ENCODE results near the gene SPON1.
"Not testable (repeated sequence)": the region's sequence is repeated elsewhere in the genome, so short reads cannot be mapped to it uniquely, and the experiment has no call there.

SPON1 gene

GRCh38 chr11:14136561-14136960, 174.0 kb downstream of the SPON1 start:
- DNase-seq: no peak

DNA sequence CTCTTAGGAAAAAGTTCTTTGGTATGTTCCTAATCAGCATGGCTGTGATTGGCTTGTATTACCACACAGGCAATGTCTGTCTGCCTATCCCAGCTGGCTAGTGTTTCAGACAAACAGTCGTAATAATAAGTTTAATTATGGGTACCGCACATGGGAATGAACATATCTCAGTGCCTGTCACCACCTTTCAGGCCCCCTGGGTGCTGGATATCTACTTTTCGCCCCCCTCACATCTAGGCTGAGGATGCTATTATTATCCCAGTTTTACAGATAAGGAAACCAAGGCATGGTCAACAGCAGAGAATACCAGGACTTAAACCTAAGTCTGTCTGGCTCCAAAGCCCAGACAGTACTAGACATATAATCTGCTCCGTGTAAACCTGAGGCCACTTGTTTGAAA, 174.8 kb downstream of the SPON1 start:
- no peak for DNase-seq

DNA sequence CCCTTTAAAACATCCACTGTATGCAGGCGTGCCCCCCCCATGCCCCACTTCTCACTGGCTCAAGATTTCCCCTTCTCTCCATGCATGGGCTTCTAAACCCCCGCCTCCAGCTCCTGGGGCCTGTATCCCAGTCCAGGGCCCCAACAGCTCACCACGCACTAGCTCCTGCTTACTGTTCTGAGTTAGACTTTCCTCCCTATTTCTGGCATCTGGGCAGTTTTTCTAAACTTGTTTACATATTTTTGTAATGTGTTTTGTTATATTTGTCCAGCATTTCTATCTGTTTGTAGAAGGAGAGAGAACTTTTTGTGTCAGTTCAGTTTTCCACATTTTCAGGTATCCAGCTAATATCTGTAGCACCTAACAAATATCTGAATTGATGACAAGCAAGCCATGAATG, 178.5 kb downstream of the SPON1 start:
- DNase-seq: no peak

- no peak for DNase-seq
These were observed 179.2 kb downstream of the SPON1 start for GRCh38 chr11:14141676-14142075.

DNA sequence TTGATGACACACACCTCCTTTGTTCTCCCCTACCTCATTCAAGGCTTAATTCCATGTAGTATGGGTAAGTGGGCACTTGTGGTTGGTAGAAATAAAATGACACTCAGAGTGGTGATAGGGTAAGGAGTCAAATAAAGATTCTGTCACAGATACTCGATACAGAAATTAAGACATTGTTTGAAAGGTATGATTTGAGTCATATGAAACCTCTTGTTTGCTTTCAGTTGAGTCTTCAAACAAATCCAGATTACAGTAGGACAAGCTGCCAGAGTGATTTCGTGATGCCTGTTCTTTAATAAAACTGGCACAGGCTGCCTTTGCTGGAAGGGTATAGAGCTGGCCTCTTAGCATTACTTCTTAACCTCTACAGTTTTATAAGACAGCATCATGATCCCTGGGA, 182.4 kb downstream of the SPON1 start:
- no peak for DNase-seq

GRCh38 chr11:14148653-14149273, 186.2 kb downstream of the SPON1 start:
- no peak for DNase-seq

DNA sequence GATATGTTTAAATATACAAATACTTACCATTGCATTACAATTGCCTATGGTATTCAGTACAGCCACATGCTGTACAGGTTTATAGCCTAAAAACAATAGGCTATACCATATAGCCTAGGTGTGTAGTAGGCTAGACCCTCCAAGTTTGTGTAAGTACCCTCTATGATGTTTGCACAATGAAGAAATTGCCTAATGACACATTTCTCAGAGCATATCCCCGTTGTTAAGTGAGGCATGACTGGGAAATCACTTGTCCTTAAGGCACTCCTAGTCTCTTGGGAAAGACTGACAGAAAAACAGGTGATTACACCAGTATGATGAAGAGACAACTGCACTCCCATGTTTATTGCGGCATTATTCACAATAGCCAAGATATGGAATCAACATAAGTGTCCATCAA, 187.2 kb downstream of the SPON1 start:
- no peak for DNase-seq

GRCh38 chr11:14150878-14151277, 188.4 kb downstream of the SPON1 start:
- no peak for DNase-seq

DNA sequence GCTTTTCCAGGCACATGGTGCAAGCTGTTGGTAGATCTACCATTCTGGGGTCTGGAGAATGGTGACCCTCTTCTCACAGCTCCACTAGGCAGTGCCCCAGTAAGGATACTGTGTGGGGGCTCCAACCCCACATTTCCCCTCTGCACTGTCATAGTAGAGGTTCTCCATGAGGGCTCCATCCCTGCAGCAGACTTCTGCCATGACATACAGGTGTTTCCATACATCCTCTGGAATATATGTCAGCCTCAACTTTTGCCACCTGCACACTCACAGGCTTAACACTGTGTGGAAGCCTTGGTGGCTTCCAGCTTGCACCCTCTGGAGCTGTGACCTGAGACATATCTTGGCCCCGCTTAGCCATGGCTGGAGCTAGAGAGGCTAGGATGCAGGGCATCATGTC, 191.6 kb downstream of the SPON1 start:
- not testable (repeated sequence) for DNase-seq

DNA sequence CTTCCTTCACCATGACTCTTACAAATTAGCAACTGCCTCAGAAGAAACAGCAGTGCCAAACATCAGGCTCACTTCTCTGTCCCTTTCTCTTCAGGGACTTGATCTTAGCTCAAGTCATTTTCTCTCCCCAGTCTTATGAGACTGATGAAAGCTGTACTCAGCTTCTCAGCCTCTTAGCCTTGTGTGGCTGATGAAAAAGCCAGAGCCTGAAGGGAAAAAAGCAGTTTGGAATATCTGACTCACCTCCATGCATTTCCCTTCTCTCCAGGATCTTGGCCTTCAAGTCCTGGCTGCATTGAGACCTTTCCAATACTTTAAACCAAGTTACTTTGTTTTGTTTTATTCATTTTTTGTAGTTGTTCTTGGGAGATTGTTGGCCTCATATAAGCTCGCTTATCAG, 195.9 kb downstream of the SPON1 start:
- DNase-seq: no peak

- no peak for DNase-seq
These were observed 201.1 kb downstream of the SPON1 start for GRCh38 chr11:14163576-14163975.

- not testable (repeated sequence) for DNase-seq
These were observed 211.2 kb downstream of the SPON1 start for GRCh38 chr11:14173679-14174078.

DNA sequence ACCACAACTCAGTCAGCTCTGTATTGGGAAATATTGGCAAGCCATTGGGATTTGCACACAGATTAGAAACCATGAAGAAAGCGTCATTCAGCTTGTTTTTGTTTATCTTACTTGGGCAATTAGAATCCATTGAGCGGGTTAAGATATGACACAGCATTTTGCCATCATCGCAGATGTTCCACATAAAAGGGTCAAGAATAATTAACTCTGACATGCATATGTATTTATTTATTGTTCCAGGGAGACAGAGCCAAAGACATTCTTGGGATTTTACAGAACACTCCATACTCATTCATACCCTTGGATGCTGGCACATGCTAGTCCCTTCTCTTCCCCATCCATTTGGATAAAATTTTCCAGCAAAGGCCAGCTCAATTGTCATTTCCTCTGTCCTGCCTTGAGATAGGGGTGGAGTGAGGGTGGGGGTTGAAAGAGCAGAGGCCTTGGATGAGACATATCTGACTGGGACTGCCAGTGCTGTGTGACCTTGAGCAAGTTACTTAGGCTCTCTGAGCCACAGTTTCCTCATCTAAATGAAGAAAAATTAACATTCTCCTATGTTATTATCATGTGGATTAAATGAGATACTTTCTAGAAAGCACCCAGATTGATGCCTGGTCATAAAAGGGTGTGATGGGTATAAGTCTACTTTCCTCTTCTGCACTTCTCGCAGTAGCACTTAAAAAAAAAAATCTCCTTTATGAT, 216.7 kb downstream of the SPON1 start:
- no peak for DNase-seq

GRCh38 chr11:14181121-14181520, 218.6 kb downstream of the SPON1 start:
- DNase-seq: no peak

- DNase-seq: no peak
These were observed 220.4 kb downstream of the SPON1 start for GRCh38 chr11:14182833-14183364.

DNA sequence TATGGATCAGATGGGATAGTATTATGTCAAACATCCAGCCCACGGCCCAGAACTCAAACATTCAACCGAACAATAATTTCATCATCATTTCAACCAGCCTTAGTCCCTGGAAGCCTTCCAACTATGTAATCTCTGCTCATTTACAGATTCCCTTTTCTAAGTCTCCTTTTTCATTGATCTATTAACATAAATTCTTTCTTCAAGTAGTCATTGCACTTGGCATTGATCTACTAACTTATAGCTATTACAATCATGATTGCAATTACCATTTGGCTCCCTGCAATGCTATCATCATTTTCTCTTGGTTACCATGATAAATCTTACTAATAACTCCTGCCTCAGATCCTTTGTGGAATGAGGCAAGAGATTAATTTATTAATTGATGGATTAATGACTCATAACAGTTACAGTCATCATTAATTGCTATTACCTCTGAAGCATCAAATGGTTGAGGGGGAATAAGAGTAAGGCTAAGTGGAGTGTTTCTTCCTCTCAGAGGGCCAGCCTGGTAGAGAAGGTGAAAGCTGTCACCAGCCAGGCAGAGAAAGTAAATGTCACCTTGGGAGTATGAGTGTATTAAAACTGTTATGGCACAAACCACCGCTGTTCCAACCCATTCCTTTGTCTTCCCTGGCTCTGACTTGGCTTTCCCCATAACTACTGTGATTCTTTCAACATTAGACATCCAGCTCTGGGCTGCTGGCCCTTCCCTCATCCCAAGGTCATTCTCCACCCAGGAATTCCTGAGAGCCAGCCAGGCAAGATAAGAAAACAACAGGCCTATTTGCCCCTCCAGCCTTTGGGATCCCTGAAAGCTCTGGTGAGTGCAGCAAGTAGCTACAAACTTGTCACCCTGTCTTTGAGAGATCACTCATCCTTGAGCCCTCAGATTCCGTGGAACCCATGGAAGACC, 221.8 kb downstream of the SPON1 start:
- DNase-seq: no peak

DNA sequence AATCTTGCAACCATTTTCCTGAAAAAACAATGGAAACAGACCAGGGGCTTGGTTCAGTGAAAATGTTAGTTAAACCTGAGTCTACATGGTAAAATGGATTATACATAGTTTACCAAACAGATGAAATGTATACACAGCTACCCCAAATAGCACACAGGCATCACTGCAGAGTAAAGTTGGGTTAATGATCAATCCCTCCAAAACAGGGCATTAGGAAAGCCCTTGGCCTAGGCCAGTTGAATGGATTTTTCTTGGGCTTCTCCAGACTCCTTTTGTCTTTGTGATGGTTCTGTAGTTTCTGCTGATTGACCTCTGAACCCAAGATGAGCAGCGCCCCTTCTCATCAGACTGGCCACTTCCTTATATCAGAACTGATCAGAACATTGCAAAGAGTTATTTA, 222.9 kb downstream of the SPON1 start:
- no peak for DNase-seq

DNA sequence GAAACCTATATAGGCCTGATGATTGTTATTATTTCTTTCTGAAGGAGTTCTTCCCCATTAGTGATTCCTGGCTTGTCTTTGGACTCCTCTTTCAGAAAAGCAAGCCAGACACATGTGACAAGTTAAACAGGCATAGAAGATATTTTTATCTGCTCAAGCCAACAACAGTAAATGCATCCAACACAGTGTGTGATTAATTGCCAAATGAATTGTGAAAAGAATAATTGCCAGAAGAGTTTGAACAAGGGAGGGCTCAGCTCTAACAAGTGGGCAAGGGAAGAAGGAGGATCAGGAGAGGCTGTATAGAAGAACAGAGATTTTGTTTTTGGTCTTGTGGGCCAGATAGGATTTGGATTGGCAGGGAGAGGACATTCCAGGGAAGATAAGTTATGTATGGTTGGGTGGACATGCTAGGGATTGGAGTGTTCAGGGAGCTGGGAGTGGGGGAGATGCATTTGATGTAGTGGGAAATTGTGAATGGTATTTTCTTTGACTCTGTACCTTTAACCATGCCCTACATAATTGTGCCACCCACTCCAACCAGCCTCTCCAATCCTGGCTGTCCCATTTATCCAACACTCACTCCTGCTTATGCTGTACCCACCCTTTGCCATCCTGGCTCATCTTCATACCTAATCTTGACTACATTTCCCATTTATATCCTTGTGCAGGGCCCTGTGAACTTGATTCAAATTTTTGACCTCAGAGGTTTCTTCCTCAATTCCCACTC, 223.7 kb downstream of the SPON1 start:
- DNase-seq: no peak

GRCh38 chr11:14189874-14190273, 227.4 kb downstream of the SPON1 start:
- DNase-seq: no peak

DNA sequence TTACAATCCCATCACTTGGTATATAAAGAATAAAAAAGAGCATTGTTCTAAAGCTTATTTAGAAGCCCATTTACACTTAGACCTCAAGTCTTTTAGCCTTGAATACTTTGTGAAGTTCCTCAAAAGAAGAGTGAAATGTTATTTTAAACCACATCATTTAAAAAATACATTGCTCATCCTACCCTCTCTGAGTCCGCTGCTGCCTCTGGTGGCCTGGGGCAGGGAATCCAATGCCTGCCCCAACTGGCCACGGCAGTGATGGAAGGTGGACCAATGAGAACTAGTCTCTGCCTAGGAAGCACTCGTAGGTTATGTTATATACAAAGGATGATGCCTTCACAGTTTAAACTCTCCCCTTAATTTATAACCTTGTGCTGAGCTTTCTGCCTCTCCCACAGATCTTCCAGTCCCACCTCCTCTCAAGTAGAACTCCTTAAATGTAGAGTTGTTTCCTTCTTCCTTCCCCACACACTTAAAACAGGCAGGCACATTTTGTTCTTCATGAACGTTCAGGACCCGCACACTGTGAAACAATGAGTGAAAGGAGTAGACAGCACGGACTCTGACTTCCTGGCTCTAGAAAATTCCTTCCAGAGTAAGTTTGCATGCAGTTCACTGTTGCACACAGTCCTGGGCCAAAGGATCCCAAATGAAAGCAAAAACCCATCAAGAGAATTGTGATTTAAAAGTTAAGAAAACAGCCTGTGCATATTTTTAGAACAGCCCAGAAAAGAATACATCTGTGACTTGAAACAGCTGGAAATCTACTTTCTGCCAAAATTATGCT, 228.7 kb downstream of the SPON1 start:
- DNase-seq: no peak

DNA sequence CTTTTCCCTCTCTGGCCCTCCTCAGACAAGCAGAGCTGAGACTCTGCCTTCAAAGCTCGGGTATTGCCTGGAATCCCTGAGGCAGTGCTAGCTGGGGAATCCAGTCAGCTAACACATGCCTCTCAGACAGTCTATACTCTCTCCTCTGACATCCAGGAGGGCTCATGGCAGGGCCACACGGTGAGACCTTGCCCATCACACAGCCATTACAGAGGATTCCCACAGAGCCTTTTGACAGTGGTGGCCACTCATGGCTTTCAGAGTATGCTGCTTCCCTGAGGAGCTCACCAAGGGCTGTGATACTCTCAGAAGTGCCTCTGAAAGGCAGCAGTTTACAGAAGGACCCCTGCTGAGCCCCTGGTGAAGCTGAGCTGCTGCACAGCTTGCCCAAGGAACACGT, 231.1 kb downstream of the SPON1 start:
- no peak for DNase-seq

All from NCI-H446 (cell line).